ENCODE results near the gene TMEM255B.

DNA sequence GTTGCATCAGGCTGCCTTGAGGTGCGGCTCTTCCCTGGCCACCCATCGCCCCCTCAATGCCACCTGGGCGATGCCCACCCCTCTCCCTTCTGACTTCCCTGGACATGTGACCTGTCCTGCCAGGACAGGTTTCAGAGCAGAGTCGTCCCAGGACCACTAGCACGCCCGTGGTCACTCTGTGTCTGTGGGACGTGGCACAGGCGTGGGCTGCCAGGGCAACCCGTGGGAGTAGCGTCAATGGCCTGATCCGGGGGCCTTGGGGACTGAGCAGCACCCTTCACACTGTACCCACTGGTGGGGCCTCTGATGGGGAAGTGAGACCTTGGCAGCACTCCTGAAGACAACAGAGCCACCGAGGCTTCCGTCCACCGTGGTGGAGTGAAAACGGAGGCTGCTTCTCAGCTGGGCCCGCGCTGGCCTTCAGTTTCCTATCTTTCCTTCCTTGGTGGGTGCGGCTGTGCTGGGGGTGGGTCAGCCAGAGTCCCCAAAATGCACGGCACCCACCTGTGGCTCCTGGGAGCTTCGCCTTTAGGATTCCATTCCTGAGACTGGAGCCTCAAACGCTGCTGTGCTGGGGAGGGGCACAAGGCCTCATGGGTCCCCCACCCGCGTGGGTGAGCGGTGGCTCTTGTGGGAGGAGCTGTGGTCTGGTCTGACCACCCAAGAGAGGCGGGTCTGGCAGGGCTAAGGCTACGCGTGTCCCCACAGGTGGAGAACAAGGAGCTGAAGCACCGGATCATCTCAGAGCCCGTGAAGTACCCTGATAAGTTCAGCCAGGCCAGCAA is 26.7 kb upstream of the TMEM255B start:
- no peak for TF ChIP-seq POLR2A (IDR thresholded peaks at IDR 0.05)
- TF ChIP-seq, protein P1, sequence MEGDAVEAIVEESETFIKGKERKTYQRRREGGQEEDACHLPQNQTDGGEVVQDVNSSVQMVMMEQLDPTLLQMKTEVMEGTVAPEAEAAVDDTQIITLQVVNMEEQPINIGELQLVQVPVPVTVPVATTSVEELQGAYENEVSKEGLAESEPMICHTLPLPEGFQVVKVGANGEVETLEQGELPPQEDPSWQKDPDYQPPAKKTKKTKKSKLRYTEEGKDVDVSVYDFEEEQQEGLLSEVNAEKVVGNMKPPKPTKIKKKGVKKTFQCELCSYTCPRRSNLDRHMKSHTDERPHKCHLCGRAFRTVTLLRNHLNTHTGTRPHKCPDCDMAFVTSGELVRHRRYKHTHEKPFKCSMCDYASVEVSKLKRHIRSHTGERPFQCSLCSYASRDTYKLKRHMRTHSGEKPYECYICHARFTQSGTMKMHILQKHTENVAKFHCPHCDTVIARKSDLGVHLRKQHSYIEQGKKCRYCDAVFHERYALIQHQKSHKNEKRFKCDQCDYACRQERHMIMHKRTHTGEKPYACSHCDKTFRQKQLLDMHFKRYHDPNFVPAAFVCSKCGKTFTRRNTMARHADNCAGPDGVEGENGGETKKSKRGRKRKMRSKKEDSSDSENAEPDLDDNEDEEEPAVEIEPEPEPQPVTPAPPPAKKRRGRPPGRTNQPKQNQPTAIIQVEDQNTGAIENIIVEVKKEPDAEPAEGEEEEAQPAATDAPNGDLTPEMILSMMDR (IDR thresholded peaks at IDR 0.05): no peak
